IPS-18c (cell line): ENCODE measurements around the gene NABP1.

Experiments used
- H3K4me3 ChIP-seq: 2 replicates; pipeline ENCODE4 v1.7.0; 2013; ENCODE audit warnings: low read depth, mild to moderate bottlenecking, low read length, moderate library complexity; ENCODE audit not compliant: insufficient read depth
- H3K9me3 ChIP-seq: one replicate; pipeline ENCODE4 v1.6.1; 2013; ENCODE audit warnings: mild to moderate bottlenecking, low read length, moderate library complexity; ENCODE audit not compliant: control insufficient read depth, insufficient read depth

Gene NABP1

DNA sequence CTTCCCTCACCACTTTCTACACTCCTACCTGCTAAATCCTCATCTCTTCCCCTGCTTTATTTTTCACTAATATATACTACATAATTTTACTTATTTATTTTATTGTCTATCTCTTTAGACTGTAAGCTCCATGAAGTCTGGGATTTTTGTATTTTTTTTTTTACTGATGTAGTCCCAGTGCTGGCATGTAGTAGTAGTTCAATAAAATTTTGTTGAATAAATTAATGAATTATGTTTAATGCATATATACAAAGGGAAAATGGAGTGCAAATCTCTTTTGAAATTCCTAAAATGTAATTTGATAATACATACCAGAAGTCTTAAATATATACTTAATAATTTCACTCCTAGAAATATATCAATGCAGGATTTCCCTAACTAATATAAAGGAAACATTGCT is 7.1 kb upstream of the NABP1 start:
- H3K9me3 ChIP-seq, result no peaks in the 10 kb centered on the region
- H3K4me3 ChIP-seq, result no peak overlapping the region

GRCh38 chr2:191675807-191676721 is 1.9 kb upstream of the NABP1 start:
- no peak overlapping the region for H3K4me3 ChIP-seq
- peaks cover 3% of the 10 kb centered on the region for H3K9me3 ChIP-seq

DNA sequence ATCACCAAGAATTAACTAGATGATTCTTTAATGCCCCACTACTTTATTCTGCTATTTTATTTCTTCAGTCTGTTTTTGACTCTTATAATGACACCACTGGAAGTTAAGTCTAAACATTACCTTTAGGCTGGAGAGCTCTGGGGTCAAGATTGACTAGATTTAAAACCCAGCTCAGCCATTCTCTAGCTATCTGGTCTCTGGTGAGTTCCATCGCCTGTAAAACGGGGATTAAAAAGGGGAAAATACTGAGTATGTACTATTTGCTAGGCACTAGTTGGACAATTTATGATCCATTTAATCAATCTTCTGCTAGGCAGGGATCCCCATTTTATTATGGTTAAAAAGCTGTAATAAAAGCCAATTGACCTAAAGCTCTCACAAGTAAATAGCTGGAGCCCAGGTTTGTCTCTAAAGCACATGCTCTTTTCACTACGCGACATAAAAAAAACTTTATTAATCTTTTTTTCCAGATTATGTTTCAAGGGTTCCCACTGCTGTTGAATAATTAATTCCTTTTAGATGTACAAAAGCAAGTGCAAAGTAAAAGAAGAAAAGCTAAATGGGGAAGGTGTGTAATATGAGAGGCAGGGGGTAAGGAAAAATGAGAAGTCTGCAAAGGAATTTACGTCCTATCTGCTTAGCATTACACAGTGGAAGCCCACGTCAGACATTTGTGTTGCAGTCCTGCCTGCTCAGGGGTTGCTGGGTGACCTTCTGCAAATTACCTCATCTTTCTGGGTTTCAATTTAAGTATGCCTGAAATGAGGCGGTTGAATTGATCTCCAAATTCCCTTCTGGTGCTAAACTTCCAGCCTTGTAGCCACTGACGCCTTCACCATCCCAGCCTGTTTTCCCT is 918 bp upstream of the NABP1 start:
- peak overlapping the region; percentile 78 for H3K4me3 ChIP-seq
- H3K9me3 ChIP-seq, result peaks cover 3% of the 10 kb centered on the region

- Histone ChIP-seq H3K4me3 (peak overlapping the region; percentile 93), H3K9me3 (peaks cover 3% of the 10 kb centered on the region)
These were observed 633 bp downstream of the NABP1 start for GRCh38 chr2:191678437-191679100.

DNA sequence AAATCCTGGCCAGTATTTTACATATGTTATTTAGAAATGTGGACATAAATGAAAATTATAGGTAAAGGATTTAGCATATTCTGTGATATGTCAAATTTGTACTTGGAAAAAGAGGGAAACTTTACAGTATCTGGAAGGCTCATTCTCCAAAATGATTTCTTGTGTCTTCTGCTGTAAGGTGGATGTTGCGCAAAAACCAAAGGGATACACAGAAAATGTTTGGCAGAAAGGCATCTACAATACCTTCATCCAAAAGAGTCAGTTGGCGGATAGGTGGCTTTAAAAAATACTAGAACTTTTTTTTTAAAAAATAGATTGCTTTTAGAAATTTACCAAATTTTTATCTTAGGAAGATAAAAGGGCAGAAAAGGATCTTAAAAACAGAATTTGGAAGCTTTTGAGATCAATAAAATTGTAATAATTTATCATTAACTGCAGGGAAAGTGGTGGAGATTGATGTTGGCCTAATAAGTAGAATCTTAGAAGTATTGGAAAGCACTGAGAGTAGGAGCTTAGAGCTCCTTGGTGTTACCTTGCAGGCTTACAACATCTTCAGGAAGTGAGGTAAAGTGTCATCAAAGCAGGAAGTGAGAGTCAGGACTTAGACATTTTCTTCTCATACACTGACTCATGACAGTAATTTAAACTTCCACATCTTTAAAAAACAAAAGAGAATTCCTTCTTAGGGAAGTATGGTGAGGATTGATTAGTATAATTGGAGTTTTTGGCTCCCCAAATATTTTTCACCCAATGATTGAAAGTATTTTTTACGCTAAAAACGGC is 2.1 kb downstream of the NABP1 start:
- Histone ChIP-seq H3K4me3 (no peak overlapping the region), H3K9me3 (peaks cover 3% of the 10 kb centered on the region)

GRCh38 chr2:191680639-191681038 is 2.7 kb downstream of the NABP1 start:
- peaks cover 3% of the 10 kb centered on the region for H3K9me3 ChIP-seq
- H3K4me3 ChIP-seq, result no peak overlapping the region

DNA sequence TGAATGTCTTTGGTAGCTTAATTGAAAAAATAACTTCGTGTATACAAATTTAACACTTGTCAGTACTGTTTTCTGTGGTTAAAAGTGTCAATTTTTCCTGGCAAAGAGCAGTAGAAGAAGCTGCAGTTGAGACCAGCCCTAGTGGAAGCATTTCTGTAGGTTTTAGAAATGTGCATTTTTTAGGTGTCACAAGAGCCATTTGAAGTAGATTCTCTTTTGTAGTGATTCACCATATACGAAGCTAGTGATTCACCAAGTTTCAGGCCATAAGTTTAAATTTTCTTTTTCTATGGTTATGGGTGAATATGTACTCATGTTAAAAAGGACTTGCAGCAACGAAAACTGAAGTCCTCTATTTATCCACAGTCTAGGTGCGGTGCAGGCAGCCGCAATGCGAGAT is 4.2 kb downstream of the NABP1 start:
- H3K4me3 ChIP-seq, result no peak overlapping the region

GRCh38 chr2:191686066-191686465 is 8.1 kb downstream of the NABP1 start:
- no peak overlapping the region for H3K4me3 ChIP-seq

More for the DNA sequence above, 4.2 kb downstream of the NABP1 start:
- H3K9me3 ChIP-seq, result peaks cover 3% of the 10 kb centered on the region

DNA sequence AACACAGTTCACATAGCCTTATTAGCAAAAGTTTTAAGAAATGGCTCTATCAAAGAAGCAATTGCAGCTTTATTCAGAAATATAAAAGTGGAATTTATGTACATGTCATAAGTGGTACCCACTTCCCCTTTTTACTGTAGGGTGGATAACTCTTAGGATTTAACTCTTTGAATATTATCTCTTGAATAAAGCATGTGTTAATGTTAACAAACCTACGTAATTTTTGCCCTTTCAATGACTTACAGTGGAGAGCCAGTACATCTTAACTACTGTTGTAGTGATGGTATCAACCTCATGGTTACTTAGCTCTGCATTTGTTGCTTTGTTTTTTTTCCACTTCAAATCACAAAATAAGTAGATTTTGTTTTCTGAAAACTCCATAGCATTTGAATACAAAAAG is 8.8 kb downstream of the NABP1 start:
- H3K4me3 ChIP-seq, result no peak overlapping the region

More at GRCh38 chr2:191686066-191686465, 8.1 kb downstream of the NABP1 start:
- H3K9me3 ChIP-seq, result no peaks in the 10 kb centered on the region

DNA sequence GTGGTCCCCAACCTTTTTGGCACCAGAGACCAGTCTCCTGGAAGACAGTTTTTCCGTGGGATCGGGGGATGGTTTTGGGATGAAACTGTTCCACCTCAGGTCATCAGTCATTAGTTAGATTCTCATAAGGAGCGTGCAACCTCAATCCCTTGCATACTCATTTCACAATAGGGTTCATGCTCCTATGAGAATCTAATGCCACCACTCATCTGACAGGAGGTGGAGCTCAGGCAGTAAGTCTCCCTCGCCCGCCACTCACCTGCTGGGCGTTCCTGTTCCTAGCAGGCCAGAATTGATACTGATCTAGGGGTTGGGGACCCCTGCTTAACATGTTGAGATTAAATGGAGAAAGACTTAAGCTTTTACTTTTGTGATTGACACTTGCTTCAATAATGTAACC is 9.9 kb downstream of the NABP1 start:
- Histone ChIP-seq H3K9me3 (no peaks in the 10 kb centered on the region), H3K4me3 (no peak overlapping the region)

More for the DNA sequence above, 8.8 kb downstream of the NABP1 start:
- H3K9me3 ChIP-seq, result no peaks in the 10 kb centered on the region

DNA sequence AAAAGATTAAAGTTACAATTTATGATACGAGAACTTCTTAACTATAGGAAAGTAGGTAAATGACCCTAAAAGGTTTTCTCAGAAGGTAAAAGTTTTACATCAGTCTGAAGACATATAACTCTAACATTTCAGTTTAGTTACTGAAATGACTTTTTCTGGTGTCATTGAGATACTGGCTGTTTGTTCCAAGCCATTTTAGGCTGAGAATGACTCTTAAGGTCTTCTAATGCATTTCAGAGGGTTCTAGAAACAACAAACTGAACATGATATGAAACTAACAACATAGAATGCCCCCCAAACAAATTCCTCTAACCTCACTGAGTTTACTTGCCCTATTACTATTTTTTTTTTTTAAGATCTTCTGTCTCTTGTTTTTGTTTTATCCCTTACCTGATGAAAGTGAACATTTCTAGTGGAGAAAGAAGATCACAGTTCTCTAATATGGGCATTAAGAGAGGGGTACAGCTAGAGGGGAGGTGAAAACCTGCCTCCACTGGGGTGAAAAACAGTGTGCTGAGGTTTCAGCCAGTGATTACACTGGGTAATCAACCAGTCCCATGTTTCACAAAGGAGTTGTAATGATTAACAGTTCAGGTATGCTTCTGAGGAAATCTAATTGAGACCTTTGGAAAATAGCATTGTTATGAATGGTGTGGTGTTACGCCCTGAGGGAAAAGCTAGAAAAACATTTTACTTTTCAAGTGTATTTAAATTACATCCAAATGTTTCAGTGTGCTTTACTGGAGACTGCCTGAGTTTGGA is 11.2 kb downstream of the NABP1 start:
- Histone ChIP-seq H3K4me3 (no peak overlapping the region), H3K9me3 (peaks cover 2% of the 10 kb centered on the region)

GRCh38 chr2:191690327-191690726 is 12.4 kb downstream of the NABP1 start:
- Histone ChIP-seq H3K4me3 (no peak overlapping the region), H3K9me3 (peaks cover 2% of the 10 kb centered on the region)

GRCh38 chr2:191691016-191691735 is 13.2 kb downstream of the NABP1 start:
- no peak overlapping the region for H3K4me3 ChIP-seq
- peaks cover 2% of the 10 kb centered on the region for H3K9me3 ChIP-seq

- peaks cover 2% of the 10 kb centered on the region for H3K9me3 ChIP-seq
- no peak overlapping the region for H3K4me3 ChIP-seq
These were observed 14.0 kb downstream of the NABP1 start for GRCh38 chr2:191691898-191692297.

DNA sequence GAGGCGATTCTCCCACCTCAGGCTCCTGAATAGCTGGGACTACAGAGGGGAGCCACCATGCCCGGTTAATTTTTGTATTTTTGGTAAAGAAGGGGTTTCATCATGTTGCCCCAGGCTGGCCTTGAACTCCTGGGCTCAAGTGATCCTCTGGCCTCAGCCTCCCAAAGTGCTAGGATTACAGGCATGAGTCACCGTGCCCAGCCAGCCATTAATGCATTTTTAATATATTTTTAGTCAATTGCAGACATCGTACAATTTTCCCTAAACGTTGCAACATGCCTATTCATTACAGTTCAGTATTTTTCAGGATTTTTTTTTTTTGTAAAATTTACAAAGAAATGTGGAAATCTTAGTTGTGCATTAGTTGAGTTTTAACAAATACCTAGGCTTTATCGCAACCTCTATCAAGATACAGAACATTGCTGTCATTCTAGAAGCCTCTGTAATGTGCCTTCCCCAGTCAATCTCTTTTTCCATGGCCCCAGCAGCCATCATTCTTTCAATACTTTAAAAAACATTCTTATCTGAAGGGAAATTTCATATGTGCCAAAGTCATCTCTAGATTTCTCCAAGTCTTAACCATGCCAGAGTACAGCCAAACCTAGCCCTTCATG is 14.7 kb downstream of the NABP1 start:
- peaks cover 2% of the 10 kb centered on the region for H3K9me3 ChIP-seq
- no peak overlapping the region for H3K4me3 ChIP-seq
